ENCODE data around the gene TAMALIN.

The TAMALIN gene

DNA sequence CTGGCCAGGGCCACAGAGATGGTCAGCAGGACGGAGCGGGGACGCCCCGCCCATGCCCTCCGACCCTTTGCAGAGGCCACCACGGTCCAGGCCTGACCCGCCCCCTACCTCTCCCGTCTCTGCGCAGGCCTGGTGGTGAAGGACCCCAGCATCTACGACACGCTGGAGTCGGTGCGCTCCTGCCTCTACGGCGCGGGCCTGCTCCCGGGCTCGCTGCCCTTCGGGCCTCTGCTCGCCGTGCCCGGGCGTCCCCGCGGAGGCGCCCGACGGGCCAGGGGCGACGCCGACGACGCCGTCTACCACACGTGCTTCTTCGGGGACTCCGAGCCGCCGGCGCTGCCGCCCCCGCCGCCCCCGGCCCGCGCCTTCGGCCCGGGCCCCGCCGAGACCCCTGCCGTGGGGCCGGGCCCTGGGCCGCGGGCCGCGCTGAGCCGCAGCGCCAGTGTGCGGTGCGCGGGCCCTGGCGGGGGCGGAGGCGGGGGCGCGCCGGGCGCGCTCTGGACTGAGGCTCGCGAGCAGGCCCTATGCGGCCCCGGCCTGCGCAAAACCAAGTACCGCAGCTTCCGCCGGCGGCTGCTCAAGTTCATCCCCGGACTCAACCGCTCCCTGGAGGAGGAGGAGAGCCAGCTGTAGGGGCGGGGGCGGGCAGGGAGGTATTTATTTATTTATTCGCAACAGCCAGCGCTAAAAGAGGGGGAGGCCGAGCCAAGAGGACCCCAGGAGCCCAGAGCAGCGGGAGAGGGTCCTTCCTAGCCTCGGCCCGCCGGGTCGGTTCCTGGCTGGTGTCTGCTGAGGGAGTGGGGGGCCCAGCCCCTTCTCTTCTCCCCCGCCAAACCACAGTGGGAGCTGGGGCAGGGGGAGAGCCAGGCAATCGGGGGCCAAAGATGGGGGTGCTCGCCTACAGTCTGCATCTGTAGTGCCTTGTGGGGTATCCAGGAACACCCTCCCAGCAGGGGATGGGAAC is 8.1 kb downstream of the TAMALIN start:
- no peak for DNase-seq (ENCODE audit: low read depth)

DNA sequence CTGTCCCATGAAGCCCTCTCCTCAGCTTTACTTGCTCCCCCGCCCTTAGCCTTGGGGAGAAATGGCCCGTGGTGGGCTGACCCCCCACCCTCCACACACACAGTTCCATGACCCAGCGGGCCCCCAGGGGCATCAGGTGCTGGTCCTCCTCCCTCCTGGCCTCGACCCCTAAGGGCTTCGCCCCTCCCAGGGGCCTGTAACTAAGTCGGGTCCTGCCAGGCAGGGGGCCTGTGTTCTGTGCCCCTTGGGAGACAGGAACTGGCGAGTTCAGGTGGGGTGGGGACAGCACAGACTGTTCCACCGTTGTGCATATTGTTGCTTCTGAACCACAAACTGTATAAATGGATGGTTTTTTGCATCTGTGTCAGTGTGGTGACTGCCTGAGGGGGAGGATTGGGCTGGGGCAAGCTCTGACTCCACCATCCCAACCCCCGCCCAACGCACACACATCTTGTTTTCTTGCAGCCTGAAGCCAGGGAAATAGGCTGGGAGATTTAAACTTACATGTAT is 8.8 kb downstream of the TAMALIN start:
- no peak for DNase-seq (ENCODE audit: low read depth)

DNA sequence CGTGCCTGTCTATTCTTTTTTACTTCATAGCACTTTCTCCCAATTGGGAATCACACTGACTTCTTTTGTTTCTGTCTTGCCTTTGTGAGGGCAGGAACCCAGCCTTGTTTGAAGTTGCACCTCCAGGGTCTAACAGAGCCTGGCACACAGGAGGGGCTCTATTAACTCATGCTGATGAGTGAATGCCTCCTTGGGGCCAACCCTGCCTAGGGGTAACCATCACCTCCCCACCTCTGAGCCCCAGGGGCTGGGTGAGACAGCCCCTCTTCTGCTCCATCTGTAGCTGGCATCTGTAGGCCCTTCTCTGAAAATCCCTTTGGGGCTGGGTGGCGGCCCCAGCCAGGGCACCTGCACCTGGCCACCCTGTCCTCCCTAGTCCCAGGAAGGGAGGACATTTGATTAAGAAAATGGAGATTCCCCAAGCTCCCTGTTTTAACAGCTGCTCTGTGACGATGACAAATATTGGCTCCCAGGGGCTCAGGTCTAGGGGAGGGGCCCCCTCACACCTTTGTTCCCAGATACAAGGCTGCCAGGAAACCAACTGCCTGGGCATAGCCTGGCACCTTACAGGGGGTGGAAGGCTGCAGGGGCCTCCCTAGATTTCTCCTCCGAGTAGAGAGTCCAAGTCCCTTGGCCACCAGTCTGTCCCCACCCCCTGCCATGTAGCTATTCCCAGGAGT is 11.8 kb downstream of the TAMALIN start:
- no peak for DNase-seq (ENCODE audit: low read depth)

DNA sequence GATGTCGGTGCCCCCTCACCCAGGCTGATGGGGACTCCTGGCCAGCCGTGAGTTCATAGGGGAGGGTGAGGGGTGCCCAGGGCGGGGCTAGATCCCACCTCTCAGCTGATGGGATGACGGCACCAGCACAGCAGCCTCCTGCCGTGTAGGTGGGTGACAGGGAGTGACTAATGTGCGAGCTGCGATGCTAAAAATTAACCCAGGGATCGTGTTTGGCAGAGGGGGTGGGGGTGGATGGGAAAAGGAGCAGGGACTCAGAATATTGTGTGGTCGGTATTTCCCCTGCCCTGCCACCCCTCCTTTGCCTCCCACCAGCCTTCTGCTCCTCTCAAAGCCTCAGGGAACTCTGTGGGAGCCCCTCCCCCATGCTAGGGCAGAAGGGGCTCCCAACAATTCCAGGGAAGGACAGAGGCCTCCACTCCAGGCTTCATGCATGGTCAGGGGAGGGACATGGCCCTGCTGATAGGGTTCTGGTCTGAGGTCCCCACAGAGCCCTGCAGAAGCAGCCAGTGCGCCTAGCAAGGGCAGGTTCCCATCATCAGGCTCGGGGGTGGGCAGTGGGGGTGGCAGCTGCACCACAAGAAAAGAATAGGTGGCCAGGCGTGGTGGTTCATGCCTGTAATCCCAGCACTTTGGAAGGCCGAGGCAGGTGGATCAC is 12.5 kb downstream of the TAMALIN start:
- no peak for DNase-seq (ENCODE audit: low read depth)

DNA sequence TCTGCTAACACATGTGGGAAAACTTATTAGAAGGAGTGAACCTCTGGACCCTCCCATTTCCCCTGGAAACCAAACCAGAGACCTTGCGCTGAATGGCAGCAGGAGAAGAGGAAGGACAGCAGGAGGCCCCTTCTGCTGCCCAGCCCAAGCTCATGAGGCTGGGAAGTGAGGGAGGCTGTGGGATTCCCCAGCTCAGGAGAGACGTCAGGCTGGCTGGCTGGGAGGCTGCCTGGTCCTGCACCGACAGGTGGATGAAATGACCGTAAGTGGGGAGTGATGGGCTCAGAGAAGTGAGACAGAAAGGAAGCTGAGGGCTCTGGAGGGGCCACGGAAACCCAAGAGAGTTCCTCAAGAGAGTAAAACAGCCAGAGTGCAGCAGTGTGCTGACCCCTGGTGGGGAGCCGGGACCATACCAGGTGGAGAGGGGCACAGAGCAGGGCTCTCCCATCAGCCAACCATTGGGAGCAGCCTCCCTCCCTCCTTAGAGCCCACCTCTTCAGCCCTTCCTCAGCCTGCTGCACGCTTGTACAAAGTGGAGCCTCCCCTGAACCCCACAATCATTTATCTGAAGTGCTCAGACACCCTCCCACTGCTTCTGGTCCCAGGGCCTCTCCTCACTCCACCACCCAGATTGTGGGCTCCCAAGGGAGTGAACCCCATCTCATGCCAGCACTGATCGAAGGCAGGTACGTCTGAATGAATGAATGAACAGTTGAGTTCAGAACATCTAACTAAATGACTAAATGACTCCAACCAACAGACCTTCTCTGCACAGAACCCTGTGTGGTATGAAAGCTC is 14.0 kb downstream of the TAMALIN start:
- no peak for DNase-seq (ENCODE audit: low read depth)

DNA sequence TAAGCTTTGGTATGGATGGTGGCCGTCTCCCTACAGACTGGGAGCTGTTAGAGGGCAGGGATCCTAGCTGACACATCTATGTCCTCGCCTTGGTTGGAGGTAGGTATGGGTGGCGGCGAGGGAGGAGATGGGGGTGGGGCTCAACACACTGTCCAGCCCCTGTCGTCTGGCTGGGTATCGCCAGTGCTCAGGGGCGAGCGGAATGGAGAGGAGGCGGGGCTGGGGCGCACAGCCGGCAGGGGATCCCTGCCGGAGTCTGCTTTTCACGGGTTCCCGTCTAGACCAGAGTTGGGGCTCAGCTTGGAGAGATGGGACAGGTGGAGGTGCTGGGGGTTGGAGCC is 16.1 kb downstream of the TAMALIN start:
- DNase-seq (ENCODE audit: low read depth), result no peak

DNA sequence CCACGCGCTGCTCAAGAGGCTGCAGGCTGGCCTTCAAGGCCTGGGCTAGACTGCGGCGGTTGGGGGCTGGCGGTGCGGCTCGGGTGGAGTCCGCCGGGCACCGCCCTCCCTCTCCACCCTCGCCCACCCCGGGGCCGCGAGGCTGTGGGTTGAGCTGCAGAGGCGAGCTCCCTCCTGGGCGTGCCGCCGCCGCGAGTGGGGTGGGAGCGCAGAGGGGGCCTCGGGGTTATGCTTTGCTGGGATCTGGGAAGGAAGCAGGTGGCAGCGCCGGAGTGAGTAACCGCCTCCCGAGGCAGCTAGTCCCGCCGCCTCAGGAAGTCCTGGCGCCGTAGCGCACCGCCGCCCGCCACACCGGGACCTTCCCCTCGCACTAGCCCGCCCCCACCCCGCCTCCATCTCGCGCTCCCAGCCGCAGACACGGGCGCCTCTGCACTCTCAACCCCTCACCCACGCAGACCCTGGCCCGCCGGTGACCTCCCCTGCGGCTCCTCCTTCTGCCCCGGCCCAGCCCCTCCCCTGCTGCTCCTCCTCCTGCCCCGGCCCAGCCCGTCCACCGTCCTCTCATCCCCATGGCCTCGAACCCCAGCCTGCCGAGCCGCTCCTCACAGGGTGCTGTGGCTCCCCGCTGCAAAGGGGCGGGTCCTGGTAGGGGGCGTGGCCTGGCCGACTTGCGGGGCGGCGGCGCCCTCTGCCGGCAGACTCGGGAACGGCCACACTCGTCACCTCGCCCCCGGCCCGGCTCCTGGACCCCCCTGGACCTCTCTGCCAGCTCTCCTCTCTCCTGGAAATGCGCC is 16.6 kb downstream of the TAMALIN start:
- no peak for DNase-seq (ENCODE audit: low read depth)

DNA sequence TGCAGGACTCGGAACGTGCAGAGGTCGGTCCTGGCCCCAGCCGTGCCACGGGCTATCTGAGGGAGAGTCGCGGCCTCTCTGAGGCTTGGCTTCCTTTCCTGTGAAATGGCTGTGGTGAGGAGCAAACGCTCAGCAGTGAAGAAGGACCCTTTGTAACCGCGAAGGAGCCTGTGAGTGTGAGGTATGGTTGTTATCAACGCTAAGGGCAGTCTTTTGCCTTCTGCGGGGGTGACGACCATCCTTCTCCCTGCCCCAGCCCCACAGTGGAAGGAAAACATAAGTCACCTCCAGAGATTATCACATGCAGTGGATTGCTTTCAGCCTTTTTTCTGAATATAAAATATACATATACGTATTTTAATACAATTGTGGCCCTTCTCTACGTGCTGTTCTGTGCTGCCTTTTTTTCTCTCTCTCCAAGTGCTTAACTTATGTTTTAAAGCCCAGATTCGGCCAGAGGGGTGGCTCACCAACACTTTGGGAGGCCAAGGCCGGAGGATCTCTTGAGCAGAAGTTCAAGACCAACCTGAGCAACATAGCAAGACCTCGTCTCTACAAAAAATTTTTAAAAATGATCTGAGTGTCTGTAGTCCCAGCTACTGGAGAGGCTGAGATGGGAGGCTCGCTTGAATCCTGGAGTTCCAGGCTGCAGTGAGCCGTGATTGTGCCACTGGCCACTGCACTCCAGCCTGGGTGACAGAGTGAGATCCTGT is 17.4 kb downstream of the TAMALIN start:
- DNase-seq (ENCODE audit: low read depth), result no peak

DNA sequence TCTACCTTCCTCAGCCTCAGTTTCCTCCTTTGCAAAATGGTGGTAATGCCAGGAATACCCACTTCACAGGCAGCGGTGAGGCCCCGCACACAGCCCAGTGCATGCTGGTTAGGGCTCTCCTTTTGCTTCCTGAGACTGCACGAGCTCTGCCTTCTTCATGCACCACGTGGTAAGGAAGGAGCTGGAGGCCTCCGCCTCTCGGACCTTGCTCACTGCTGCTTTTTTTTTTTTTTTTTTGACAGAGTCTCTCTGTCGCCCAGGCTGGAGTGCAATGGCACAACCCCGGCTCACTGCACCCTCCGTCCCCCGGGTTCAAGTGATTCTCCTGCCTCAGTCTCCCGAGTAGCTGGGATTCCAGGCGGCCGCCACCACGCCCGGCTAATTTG is 18.1 kb downstream of the TAMALIN start:
- no peak for DNase-seq (ENCODE audit: low read depth)

DNA sequence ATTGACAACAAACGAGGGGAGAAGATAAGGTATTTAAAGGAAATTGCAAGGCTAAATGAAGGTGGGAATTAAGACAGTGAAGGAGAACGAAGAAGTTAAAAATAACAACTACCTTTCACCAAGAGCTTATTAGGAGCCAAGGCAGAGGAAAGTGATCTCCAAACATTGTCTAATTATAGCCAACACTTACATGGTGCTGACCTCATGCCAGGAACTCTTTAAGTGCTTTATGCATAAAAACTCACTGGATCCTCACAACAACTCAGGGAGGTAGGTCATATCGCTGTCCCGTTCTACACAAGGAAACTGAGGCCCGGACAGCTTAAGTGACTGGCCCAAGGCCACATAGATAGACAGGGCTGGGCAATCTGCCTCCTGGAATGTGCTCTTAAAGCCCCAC is 19.5 kb downstream of the TAMALIN start:
- DNase-seq (ENCODE audit: low read depth), result no peak

DNA sequence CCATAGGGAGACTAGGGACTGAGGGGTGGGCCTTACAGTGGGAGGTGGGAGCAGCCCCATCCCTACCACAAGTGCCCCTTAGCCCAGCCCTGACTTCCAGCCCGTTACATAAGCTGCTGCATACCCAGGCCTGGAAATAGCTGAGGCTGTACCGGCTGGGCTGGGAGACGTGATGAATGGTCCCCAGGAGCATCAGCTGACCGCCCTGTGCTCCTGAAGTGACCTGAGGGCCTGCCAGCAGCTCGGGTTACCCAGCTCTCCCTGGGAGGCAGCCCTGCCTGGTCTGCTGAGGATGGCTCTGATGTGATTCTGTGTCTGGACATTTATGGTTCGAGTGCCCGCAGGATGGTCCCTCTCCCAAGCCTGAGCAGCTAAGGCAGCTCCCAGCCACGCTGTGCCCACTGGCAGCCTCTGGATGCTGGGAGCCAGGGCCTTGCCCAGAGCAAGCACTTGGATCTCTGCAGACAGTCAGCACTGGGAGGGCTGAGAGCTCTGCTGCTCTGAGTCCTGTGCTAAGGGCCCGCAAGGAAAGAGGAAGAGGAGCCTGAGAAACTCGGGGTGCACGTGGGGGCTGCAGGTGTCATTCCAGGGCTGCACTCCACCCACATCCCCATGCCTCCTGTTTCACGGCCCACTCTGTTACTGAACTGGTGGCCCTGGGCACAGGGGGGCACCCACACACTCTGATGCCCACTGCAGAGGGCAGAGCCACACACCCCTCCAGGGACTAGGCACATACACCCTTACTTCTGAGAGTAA is 20.5 kb downstream of the TAMALIN start:
- DNase-seq (ENCODE audit: low read depth), result no peak

DNA sequence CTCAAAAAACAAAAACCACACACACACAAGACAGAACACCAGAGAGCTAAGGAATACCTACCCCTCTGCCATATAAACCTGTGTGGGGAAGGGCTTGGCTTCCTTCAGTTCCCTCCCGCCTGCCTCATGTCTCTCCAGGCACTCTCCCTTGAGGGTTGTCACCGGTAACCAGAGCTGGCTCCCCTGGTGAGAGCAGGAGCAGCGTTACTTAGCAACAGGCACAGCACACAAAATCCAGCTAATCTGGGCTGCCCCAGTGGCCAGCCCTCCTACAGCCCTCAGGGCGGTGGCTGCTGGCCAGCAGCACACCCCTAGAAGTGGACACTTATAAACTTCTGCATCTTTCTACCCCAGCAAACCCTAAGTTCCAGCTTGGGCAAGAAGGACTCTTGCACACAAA is 22.9 kb downstream of the TAMALIN start:
- DNase-seq (ENCODE audit: low read depth), result no peak

DNA sequence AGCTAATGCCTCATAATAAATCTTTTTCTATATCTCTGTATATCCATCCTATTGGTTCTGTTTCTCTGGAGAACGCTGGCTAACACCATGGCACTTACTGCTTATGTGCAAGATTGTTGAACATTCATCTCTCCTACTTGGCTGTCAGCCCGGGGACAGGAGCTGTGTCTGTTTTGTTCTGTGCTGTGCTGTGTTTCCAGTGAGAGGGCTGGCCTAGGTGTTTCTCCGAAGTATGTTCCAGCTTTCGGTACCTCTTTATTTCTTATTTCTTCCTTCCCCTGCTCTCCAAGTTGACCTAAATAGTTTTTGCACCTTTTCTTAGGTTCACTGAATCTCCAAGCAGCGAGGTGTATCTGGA is 25.7 kb downstream of the TAMALIN start:
- peak; percentile 63 for DNase-seq (ENCODE audit: low read depth)

DNA sequence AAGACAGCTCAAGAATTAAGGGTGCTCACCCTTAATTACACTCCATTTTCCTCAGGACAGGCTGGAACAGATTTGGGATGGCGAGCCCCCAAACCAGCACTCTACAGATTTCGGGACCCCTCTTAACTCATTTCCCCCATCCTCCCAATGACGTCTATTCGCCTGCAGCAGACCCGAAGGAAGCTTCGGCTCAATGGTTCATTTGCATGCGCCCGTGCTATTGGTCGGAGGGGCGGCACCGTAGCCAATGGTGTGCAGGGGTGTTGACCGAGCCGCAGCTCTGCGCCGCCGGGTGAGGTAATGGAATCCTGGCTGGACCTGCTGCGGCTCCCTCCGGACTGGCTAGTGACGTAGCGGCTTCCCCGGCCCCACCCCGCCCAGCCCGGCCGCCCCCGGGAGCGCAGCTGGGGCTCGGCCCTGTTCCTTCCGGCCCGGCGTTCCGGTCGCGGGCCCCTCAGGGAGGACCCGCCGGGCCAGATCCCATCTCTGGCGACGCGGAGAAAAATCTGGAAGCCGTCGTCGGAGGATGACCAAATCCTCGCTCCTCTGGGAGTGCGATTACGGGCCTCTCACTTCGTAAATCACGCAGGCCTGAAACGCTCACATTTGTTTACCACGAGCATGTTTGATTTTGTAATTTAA is 26.2 kb downstream of the TAMALIN start:
- peak; percentile 93 for DNase-seq (ENCODE audit: low read depth)

DNA sequence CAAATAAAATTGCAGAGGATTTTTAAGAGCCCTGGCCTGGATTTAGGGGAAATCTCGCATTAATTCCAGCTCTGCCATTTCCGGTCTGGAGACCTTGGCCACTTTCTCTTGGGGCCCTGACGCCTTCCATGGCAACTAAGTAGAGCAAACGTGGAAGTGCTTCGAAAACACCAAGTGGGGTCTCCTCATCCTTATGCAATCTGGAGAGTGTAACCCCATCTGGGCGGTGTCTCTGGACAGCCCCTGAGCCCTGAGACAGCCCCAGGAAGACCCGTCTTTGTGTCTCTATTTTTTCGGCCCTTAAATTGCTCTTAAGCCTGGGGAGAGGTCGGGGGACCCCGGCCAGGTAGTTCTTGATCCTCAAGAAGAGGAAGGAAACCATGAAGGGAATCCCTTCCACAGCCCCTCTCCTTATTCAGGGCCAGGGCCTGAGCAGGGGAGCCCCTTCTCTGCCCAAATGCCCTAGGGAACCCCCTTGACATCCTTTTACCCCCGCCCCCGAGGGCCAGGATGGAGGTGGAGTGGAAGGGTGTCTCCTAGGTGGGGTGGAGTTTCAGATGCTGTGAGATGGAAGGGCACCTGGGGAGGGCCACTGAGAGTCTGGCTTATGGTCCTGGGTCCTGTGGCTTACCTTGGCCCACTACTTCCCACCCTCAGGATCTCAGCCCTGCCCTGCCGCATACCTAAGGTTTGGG is 26.8 kb downstream of the TAMALIN start:
- DNase-seq (ENCODE audit: low read depth), result no peak

DNA sequence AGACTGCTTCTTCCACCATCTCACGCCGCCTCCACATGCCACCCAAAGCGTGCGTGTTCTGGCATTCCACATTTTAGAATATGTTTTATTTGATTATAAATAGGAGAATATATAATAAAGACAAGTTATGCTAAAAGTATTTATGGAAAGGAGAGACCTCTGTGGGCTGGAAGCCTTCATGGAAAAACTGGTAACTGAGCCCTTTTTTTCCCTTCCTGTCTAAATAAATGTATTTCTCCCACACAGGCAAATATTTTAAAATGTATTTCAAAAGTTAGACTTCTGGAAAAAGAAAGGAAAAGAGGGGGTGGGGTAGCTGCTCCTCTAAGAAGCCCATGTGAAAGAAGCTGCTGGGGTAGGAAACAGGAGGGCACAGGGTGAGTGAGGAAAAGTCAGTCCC is 28.4 kb downstream of the TAMALIN start:
- DNase-seq (ENCODE audit: low read depth), result no peak

DNA sequence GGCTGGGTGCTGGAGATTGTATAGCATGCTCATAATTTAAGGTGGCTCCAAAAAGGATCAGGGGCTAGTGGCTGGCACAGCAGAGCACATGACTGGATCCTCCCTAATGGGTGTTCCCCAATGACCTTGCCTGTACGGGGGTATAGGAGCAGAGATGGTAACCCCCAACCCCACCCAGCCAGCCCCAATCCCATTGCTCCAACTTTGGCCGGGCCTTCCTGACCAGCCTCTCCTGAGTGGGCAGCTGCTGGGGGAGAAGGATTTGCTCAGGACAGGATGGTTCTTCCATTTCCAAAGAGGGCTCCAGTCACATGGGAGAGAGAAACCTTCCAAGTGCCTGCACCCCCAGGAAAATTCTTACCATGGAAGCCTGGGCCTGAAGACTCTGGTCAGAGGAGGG is 29.2 kb downstream of the TAMALIN start:
- no peak for DNase-seq (ENCODE audit: low read depth)

DNA sequence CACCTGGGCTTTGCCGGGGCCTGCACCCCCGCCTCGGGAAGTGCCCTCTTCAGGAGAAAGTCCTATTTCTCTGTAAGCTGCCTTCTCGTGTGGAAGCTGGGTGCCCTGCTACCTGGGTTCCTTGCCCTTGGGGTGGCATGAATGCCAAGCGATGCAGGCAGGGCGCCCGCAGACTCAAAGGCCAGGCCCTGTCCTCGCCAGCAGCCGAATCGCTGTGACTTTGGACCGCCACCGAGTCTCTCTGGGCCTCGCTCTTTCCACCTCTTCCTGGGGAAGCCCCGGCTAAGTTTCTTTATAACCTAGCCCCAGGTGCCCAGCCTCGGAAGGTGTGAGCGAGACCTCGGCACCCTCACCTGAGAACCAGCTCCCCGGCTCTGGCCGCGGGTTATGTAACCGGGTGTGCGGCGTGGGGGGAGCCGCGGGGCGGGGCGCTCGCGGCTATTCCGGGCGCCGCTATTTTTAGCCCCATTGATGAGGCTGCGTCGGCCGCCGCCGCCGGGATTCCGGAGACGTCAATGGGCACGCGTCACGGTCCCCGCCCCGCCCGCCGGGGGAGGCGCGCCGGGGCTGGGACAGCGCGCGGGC is 29.9 kb downstream of the TAMALIN start:
- DNase-seq (ENCODE audit: low read depth), result no peak
